ENCODE measurements around the gene KRT16.
"Not testable (repeated sequence)": the region's sequence is repeated elsewhere in the genome, so short reads cannot be mapped to it uniquely, and the experiment has no call there.

The KRT16 gene

GRCh38 chr17:41620583-41621434, 8.2 kb upstream of the KRT16 start:
- no peak for TF ChIP-seq CTCF (conservative IDR thresholded peaks at IDR 0.05; ENCODE audit: low read depth, low read length)
- H3K4me3 ChIP-seq (ENCODE audit: low read length): no peak overlapping the region
- no peak for DNase-seq (ENCODE audit: low read depth)

DNA sequence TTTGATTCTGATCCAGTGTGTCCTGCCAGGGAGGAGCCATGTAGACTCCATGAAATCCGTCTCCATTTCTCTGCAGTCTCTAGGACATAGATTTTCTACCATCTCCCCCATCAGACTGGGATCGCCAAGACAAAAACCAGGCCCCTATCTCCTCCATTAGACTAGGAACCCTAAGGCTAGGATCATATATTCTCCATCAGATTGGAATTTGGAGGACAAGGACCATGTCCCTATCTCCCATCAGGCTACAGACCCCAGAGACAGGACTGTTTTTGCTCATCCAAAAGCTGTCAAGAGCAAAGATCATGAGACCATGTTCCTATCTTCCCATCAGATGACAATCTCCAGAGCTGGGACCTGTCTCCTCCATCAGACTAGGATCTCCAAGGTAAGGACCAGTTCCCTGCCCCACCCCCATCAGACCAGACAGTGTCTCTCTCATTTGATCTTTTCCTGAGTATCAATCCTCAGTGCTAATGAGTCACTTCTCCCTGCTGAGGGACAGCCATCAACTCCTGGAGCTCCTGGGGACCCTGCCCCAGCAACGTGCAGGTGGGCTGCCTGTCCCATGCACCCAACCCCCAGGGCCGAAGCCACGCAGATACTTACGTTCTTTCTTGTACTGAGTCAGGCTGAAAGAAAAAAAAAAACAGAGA, 7.5 kb upstream of the KRT16 start:
- not testable (repeated sequence) for H3K4me3 ChIP-seq (ENCODE audit: low read length); DNase-seq (ENCODE audit: low read depth)

GRCh38 chr17:41619036-41619926, 6.7 kb upstream of the KRT16 start:
- DNase-seq (ENCODE audit: low read depth): no peak
- H3K4me3 ChIP-seq (ENCODE audit: low read length): no peak overlapping the region
- no peak for TF ChIP-seq CTCF (conservative IDR thresholded peaks at IDR 0.05; ENCODE audit: low read depth, low read length)

- TF ChIP-seq CTCF (conservative IDR thresholded peaks at IDR 0.05; ENCODE audit: low read depth, low read length): no peak
- no peak for DNase-seq (ENCODE audit: low read depth)
- no peak overlapping the region for H3K4me3 ChIP-seq (ENCODE audit: low read length)
These were observed 5.9 kb upstream of the KRT16 start for GRCh38 chr17:41618341-41619035.

DNA sequence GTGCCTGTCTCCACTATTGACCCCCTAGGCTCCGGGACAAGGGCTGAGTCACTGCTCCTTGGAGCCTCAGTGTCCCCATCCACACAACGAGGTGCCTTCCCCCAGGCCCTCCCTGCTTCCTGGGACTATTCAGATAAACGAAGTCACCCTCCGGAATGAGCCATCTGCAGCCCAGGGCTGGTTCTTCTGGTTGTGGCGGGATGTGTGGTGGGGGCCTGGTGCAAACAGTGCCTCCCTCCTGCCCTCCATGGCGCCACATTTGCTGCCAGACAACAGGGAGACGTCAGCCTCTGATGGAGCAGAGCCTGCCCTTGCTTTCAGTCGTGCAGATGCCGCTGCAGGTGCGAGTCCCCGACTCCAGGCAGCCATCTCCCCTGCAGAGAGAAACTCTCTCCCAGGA, 5.1 kb upstream of the KRT16 start:
- TF ChIP-seq CTCF (conservative IDR thresholded peaks at IDR 0.05; ENCODE audit: low read depth, low read length): no peak
- H3K4me3 ChIP-seq (ENCODE audit: low read length): no peak overlapping the region
- no peak for DNase-seq (ENCODE audit: low read depth)

DNA sequence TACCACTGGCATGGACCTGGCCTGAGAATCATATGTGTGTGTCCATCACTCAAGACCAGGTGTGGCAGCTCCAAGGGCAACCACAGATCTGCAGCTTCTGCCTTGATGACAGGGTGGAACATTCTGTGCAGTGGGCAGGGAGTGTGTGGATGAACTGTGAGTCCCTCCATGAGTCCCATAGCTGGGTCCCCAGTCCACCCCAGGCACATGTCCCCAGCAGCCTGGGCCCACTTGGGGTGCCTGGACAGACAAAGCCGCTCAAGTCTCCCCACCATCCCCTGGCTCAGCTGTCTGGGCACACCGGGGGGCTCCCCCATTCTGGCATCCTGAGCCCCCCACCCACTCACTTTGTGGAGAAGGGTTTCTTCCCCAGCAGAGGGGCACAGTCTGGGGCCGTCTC, 4.6 kb upstream of the KRT16 start:
- no peak for DNase-seq (ENCODE audit: low read depth)
- no peak overlapping the region for H3K4me3 ChIP-seq (ENCODE audit: low read length)

GRCh38 chr17:41616486-41616885, 3.9 kb upstream of the KRT16 start:
- DNase-seq (ENCODE audit: low read depth); H3K4me3 ChIP-seq (ENCODE audit: low read length): not testable (repeated sequence)

More for the DNA sequence above, 4.6 kb upstream of the KRT16 start:
- TF ChIP-seq CTCF (conservative IDR thresholded peaks at IDR 0.05; ENCODE audit: low read depth, low read length): no peak
